ENCODE data around the gene SMIM15.

The SMIM15 gene

DNA sequence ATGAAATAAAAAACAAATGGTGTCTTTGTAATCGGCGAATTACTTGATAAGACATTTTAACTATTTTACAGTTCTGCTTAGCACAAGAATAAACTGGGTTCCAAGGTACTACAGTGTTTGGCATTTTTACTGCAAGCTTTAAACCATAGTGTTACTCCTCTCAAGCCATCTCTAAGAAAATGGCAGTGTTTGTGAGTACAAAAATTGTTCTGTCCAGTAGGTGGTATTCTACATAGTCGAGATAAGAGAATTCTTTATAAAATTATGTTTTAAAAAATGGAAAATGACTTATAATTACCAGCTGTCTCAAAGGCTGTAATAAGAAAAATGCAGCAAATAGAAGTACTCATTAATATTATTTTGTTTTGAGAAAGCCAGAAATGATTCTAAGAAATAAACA lies 3.2 kb downstream of the SMIM15 start:
- no peak for DNase-seq

DNA sequence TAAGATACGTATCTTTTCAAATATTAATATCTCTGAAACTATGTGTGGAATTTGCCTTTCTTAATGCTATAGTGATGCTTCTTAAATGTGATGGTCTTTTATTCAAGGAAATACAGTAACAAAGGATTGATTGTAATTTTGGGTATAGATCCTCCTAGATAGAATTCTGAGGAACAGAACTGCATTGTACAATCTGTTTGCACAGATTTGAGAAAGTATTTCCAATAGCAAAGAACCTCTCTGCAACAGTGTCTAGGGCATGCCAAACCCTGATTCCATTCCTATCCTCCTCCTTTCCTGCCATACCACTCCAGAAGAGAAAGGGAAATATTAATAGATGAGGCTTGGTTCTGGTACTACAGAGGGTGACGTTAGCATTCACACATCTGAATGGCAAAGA lies 10.4 kb downstream of the SMIM15 start:
- no peak for DNase-seq

GRCh38 chr5:61148515-61148914 lies 13.8 kb downstream of the SMIM15 start:
- DNase-seq, result no peak

DNA sequence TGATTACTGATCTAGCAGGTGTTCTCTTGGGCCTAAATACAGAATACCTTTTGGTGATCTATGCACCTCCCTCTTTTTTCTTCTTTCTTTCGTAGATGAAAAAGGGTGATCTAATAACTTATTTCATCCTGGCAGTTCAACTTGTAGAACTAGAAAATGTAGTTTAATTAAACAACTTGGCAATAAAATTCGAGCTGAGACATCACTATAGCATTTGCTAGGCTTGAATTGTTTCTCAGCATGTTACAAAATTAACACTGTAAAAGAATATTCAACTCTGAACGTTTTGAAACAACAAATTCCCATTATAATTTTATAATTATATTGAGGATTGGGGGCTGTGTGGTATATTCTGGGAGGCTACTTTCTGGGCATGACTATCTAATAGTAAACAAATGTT lies 19.5 kb downstream of the SMIM15 start:
- DNase-seq, result no peak

DNA sequence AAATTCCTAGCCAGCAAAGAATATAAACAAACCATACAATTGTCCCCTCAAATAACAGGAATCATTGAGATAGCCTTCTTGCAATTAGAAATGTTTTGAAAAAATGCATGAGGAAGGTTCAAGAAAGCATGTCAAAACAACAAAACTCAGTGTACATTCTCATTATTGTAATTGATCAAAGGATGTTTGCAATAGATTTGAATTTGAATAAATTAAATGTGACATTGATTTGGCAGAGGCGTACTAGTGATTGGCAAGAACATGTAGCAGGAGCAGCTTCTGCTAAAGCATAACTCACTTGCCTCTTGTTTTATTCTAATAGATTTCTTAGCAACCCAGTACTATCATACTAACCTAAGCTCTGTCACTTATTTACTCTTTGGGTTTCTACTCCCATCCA lies 19.9 kb downstream of the SMIM15 start:
- DNase-seq, result no peak

- DNase-seq, result no peak
Observed at GRCh38 chr5:61141801-61142200, 20.5 kb downstream of the SMIM15 start.

GRCh38 chr5:61139931-61140330 lies 22.3 kb downstream of the SMIM15 start:
- DNase-seq, result no peak

GRCh38 chr5:61139094-61139873 lies 23.0 kb downstream of the SMIM15 start:
- DNase-seq, result no peak

DNA sequence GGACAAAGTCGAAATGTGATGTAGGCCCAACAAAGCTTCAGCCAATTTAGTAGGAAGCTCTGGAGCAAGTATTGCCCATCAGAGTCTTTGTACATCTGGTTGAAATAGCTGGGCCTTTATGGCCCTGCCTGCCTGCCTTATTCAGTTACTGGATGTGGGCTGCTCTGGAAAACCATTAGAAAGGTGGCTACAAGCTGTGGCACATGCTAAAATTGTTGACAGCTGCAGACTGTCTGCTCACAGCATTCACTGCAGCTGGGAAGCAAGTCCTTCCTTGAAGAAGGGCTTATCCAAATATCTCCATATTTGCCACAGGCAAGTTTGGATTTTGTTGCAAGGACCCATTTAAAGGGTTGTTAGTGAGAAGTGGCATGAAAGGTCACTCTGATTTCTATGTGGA lies 24.4 kb downstream of the SMIM15 start:
- no peak for DNase-seq

- no peak for DNase-seq
Observed at GRCh38 chr5:61132559-61132958, 29.7 kb downstream of the SMIM15 start.

GRCh38 chr5:61130289-61130688 lies 32.0 kb downstream of the SMIM15 start:
- DNase-seq, result no peak

DNA sequence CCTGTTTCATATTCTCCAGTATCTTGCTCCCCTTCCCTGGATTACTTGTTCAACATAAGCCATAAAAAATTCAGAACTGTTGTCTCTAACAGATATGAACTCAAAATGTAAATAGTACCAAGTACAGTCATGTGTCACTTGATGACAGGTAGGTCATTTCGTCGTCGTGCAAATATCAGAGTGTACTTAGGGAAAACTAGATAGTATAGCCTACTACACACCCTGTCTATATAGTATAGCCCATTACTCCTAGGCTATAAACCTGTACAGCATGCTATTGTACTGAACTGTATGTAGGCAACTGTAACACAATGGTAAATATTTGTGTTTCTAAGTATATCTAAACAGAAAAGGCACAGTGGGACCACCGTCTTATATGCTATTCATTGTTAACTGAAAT lies 39.1 kb downstream of the SMIM15 start:
- no peak for DNase-seq

GRCh38 chr5:61120534-61120933 lies 41.7 kb downstream of the SMIM15 start:
- DNase-seq, result no peak

- DNase-seq, result no peak
Observed at GRCh38 chr5:61119066-61119465, 43.2 kb downstream of the SMIM15 start.

DNA sequence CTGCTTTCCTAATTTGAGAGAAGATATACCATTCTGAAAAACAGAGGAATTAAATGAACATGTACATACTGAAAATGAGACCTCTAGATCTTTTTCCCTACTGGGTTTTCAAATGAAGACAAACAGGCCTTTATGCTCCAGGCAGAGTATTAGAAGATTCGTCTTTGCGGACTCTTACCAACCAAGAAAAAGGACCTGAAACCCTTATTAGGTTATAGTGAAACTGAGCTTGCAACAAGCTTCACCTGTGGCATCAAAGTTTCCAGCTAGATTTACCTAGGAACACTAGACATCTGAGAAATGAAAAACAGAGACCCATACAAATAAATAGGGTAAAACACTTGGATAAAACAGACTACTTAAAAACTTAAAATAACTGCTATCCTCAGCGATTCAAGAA lies 46.3 kb downstream of the SMIM15 start:
- no peak for DNase-seq

DNA sequence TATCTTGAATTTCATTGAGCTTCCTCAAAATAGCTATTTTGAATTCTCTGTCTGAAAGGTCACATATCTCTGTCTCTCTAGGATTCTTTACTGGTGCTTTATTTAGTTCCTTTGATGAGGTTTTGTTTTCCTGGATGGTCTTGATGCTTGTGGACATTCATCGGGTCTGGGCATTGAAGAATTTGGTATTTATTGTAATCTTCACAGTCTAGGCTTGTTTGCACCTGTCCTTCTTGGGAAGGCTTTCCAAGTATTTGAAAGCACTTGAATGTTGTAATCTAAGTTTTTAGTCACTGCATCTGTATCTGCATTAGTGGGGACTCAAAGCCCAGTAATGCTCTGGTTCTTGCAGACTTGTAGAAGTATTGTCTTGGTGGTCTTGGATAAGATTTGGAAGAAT lies 47.8 kb downstream of the SMIM15 start:
- DNase-seq, result no peak

Measured in GF-D8 (cell line).